SK-N-SH (cell line): ENCODE results near the gene SIX6. TPM values are rescaled to one million over a fixed set of nuclear protein-coding genes. Genes with fewer than 3 reads are reported as not detected.

Experiments used
- CTCF ChIA-PET: fragments of 300-600, 350-600 bp; formaldehyde crosslinking; extraction: SDS; loops from one replicate; lab custom pipeline; 2021; lab: Yijun Ruan, JAX
- POLR2A ChIA-PET: fragments of 350-600 bp; sonication (Branson Sonifier 250); formaldehyde crosslinking; extraction: SDS; loops from one replicate; lab custom pipeline; 2020; ENCODE audit warnings: antibody characterized with exemption, inconsistent platforms; lab: Yijun Ruan, JAX
- DNase-seq: peaks from one replicate; pipeline ENCODE4 v3.0.0; 2012
- H2AFZ ChIP-seq: fragments of 200-600 bp; sonication (generic); 2 replicates; pipeline ENCODE4 v1.8.1; 2016; ENCODE audit warnings: antibody characterized with exemption, mild to moderate bottlenecking, low read depth
- H3F3A ChIP-seq: fragments of 200-600 bp; sonication (generic); replicated peaks from 2 replicates; pipeline ENCODE3; 2016; ENCODE audit warnings: antibody characterized with exemption, mild to moderate bottlenecking; ENCODE audit not compliant: insufficient read depth
- H3K27ac ChIP-seq, 2 experiments: fragments of 200-500 bp in 1 of 2; fragments of 200-600 bp in 1 of 2; sonication (Bioruptor generic) in 1 of 2; sonication (generic), shearing (Covaris generic) in 1 of 2; 2 replicates each; pipeline versions ENCODE4 v1.5.1 to v1.6.1; 2014 to 2016; ENCODE audit warnings: low read depth in 2 of 2, inconsistent platforms in 1 of 2, low read length in 1 of 2, mild to moderate bottlenecking in 1 of 2, mixed read lengths in 1 of 2
- H3K27me3 ChIP-seq: fragments of 200-600 bp; sonication (generic), shearing (Covaris generic); 2 replicates; pipeline ENCODE4 v1.6.1; 2016; ENCODE audit warnings: mixed run types; ENCODE audit not compliant: insufficient read depth
- H3K36me3 ChIP-seq, 2 experiments: fragments of 200-500 bp in 1 of 2; fragments of 200-600 bp in 1 of 2; sonication (Bioruptor generic) in 1 of 2; sonication (generic) in 1 of 2; replicated peaks in 1 of 2; 2 replicates each; pipeline versions ENCODE3 to v1.5.1; 2014 to 2016; ENCODE audit warnings: low read length in 1 of 2, mild to moderate bottlenecking in 1 of 2; ENCODE audit not compliant: insufficient read depth in 2 of 2, control insufficient read depth in 1 of 2
- H3K4me1 ChIP-seq, 2 experiments: fragments of 200-500 bp in 1 of 2; fragments of 200-600 bp in 1 of 2; sonication (Bioruptor generic) in 1 of 2; sonication (generic), shearing (Covaris generic) in 1 of 2; 2 replicates each; pipeline versions ENCODE4 v1.5.1 to v1.6.1; 2014 to 2016; ENCODE audit warnings: low read depth in 1 of 2, low read length in 1 of 2, mixed run types in 1 of 2; ENCODE audit not compliant: insufficient read depth in 2 of 2, control insufficient read depth in 1 of 2
- H3K4me2 ChIP-seq: fragments of 200-600 bp; sonication (generic), shearing (Covaris generic); 2 replicates; pipeline ENCODE4 v1.6.1; 2017; ENCODE audit warnings: mixed run types
- H3K4me3 ChIP-seq, 2 experiments: fragments of 200-500 bp in 1 of 2; fragments of 200-600 bp in 1 of 2; sonication (Bioruptor generic) in 1 of 2; sonication (generic), shearing (Covaris generic) in 1 of 2; 2 replicates each; pipeline versions ENCODE4 v1.5.1 to v1.8.1; 2014 to 2016; ENCODE audit warnings: low read depth in 2 of 2, inconsistent platforms in 1 of 2, low read length in 1 of 2, mild to moderate bottlenecking in 1 of 2, mixed read lengths in 1 of 2, moderate library complexity in 1 of 2
- H3K79me2 ChIP-seq: fragments of 200-600 bp; sonication (generic); 2 replicates; pipeline ENCODE4 v1.8.1; 2017; ENCODE audit warnings: mild to moderate bottlenecking; ENCODE audit not compliant: insufficient read depth
- H3K9ac ChIP-seq: fragments of 200-600 bp; sonication (generic); 2 replicates; pipeline ENCODE4 v1.6.1; 2017; ENCODE audit warnings: mixed run types
- H3K9me2 ChIP-seq: fragments of 200-600 bp; sonication (generic); 2 replicates; pipeline ENCODE4 v1.6.1; 2017; ENCODE audit warnings: mixed run types
- H3K9me3 ChIP-seq: fragments of 200-600 bp; sonication (generic); 2 replicates; pipeline ENCODE4 v1.6.1; 2017; ENCODE audit warnings: mixed run types, mild to moderate bottlenecking, moderate library complexity
- H4K20me1 ChIP-seq: fragments of 200-600 bp; sonication (generic); 2 replicates; pipeline ENCODE4 v1.6.1; 2017; ENCODE audit warnings: mild to moderate bottlenecking, mixed run types; ENCODE audit not compliant: insufficient read depth
- EP300 ChIP-seq, 2 experiments: IDR thresholded peaks; 2 replicates each; pipeline versions ENCODE4 v1.4.0 to v1.6.1; 2012; ENCODE audit warnings: borderline replicate concordance in 1 of 2, low read depth in 1 of 2, low read length in 1 of 2
- NFIC ChIP-seq: IDR thresholded peaks from 2 replicates; pipeline ENCODE4 v1.4.0; 2012; ENCODE audit warnings: borderline replicate concordance
- POLR2AphosphoS5 ChIP-seq: IDR thresholded peaks from 2 replicates; pipeline ENCODE4 v1.6.1; 2012; ENCODE audit warnings: low read depth, low read length
- RAD21 ChIP-seq: IDR thresholded peaks from 2 replicates; pipeline ENCODE4 v1.6.1; 2012; ENCODE audit warnings: mild to moderate bottlenecking, low read length
- RXRA ChIP-seq: IDR thresholded peaks from 2 replicates; pipeline ENCODE4 v1.4.0; 2012; ENCODE audit warnings: low read depth, mild to moderate bottlenecking, borderline replicate concordance
- SMC3 ChIP-seq: IDR thresholded peaks from 2 replicates; pipeline ENCODE4 v1.6.1; 2012; ENCODE audit warnings: low read depth, low read length, improper control_type of control experiment
- TEAD4 ChIP-seq: IDR thresholded peaks from 2 replicates; pipeline ENCODE4 v1.4.0; 2012; ENCODE audit warnings: mild to moderate bottlenecking, borderline replicate concordance; ENCODE audit not compliant: insufficient read depth
- WGBS: methylation state at CpG from one replicate; pipeline ENCODE4 v1.1.6; 2017; ENCODE audit warnings: low lambda C conversion rate; 5-methylcytosine and 5-hydroxymethylcytosine counted together
- polyA plus RNA-seq, 3 experiments: library from polyadenylated mRNA; depleted of rRNA; stranded (reverse); fragments of >200 nt; gene quantifications; 2 replicates each; pipeline ENCODE4 v1.2.3, GENCODE V29; 2012
- TF ChIP-seq, protein P1 (sequence below): fragments of 150-350 bp; IDR thresholded peaks from 2 replicates; pipeline ENCODE4 v1.6.1; 2017; ENCODE audit warnings: antibody characterized with exemption, low read length, low read depth, borderline replicate concordance
- TF ChIP-seq, protein P2 (sequence below): IDR thresholded peaks from 2 replicates; pipeline ENCODE4; 2012
- TF ChIP-seq, protein P3 (sequence below): IDR thresholded peaks from 2 replicates; pipeline ENCODE4 v1.4.0; 2012; ENCODE audit warnings: low read depth

SIX6 gene
- polyA plus RNA-seq, 1 of the 3 experiments (the other 2 are of a cell fraction), result not detected

DNA sequence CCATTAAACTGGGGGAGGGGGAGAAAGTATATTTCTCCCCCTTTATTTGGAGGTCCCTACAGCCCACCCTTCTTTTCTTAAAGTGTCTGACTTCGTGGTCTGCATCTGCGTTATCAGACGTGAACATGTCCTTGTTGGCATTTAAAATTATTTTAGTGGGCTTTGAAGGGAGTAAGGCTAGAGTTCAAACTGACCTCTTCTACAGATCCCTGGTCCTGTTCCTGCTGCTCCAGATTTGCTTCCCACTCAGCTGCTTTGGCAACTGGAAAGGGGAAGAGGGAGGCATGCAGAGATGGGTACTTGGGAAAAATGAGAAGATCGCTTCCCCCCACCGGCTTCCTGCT lies 611 bp upstream of the SIX6 start:
- no peak overlapping the region for H2AFZ ChIP-seq
- peaks cover 80% of the 10 kb centered on the region for H3K27me3 ChIP-seq
- no peaks in the 10 kb centered on the region for H3K9me3 ChIP-seq
- no peak overlapping the region for H3K27ac ChIP-seq
- 18% methylated on average over 5 of the region's 5 CpGs for WGBS
- no peaks in the 10 kb centered on the region for H4K20me1 ChIP-seq
- H3K4me1 ChIP-seq, result peaks cover 3 to 20% of the 10 kb centered on the region in 2 experiments; a peak in 1 of 4 replicates
- DNase-seq, result peak; percentile 61
- ChIA-PET CTCF (interaction anchor here (1.4 to 4.8 kb wide), 7 partner anchors 12 to 324 kb away, joined by 3 to 17 read pairs (median 4); no protein-coding TSS in a partner anchor), POLR2A (no interaction called here)
- no peaks in the 10 kb centered on the region for H3K36me3 ChIP-seq
- peak overlapping the region; percentile 38 to 41; a peak in 2 of 4 replicates for H3K4me3 ChIP-seq
- H3K9me2 ChIP-seq, result no peaks in the 10 kb centered on the region
- H3K79me2 ChIP-seq, result no peaks in the 10 kb centered on the region
- H3F3A ChIP-seq, result no peaks in the 10 kb centered on the region
- H3K9ac ChIP-seq, result no peak overlapping the region
- TF ChIP-seq, protein P1, sequence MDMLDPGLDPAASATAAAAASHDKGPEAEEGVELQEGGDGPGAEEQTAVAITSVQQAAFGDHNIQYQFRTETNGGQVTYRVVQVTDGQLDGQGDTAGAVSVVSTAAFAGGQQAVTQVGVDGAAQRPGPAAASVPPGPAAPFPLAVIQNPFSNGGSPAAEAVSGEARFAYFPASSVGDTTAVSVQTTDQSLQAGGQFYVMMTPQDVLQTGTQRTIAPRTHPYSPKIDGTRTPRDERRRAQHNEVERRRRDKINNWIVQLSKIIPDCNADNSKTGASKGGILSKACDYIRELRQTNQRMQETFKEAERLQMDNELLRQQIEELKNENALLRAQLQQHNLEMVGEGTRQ, result no peak
- TF ChIP-seq RAD21 (no peak), POLR2AphosphoS5 (no peak), SMC3 (no peak), TEAD4 (no peak), NFIC (no peak), EP300 (IDR thresholded peaks at IDR 0.05; ENCODE audit: borderline replicate concordance in 1 of 2, low read depth in 1 of 2, low read length in 1 of 2) (no peak), RXRA (no peak)
- TF ChIP-seq, protein P2, sequence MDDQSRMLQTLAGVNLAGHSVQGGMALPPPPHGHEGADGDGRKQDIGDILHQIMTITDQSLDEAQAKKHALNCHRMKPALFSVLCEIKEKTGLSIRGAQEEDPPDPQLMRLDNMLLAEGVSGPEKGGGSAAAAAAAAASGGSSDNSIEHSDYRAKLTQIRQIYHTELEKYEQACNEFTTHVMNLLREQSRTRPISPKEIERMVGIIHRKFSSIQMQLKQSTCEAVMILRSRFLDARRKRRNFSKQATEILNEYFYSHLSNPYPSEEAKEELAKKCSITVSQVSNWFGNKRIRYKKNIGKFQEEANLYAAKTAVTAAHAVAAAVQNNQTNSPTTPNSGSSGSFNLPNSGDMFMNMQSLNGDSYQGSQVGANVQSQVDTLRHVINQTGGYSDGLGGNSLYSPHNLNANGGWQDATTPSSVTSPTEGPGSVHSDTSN, result no peak
- TF ChIP-seq, all 33 proteins: peak for 0
- peak overlapping the region; percentile 78; the same call in 1 of the 2 replicates for H3K4me2 ChIP-seq

DNA sequence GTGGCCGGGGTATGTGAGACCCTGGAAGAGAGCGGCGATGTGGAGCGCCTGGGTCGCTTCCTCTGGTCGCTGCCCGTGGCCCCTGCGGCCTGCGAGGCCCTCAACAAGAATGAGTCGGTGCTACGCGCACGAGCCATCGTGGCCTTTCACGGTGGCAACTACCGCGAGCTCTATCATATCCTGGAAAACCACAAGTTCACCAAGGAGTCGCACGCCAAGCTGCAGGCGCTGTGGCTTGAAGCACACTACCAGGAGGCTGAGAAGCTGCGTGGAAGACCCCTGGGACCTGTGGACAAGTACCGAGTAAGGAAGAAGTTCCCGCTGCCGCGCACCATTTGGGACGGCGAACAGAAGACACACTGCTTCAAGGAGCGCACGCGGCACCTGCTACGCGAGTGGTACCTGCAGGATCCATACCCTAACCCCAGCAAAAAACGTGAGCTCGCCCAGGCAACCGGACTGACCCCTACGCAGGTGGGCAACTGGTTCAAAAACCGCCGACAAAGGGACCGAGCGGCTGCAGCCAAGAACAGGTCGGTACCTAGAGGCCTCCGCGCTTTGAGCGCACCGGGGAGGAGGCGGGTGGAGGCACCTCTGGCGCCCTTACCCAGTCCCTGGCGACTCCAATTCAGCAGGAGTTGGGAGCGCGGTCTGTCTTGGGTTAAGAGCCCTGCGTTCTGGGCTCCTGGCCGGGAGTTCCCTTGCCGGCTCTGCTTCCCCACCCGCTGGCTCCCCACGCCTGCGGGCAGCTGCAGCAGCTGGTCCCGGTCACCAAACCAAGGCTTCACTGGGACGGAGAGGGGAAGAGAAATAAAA lies 700 bp downstream of the SIX6 start:
- H3K9me2 ChIP-seq, result no peaks in the 10 kb centered on the region
- H3K4me2 ChIP-seq, result peak overlapping the region; percentile 78
- TF ChIP-seq, protein P3, sequence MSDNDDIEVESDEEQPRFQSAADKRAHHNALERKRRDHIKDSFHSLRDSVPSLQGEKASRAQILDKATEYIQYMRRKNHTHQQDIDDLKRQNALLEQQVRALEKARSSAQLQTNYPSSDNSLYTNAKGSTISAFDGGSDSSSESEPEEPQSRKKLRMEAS, result no peak
- H3K4me3 ChIP-seq, result peak overlapping the region; percentile 38 to 41; a peak in 3 of 4 replicates
- H2AFZ ChIP-seq, result no peak overlapping the region
- no peaks in the 10 kb centered on the region for H3K79me2 ChIP-seq
- WGBS, result 9% methylated on average over 34 of the region's 58 CpGs
- H3K27ac ChIP-seq, result no peak overlapping the region
- ChIA-PET POLR2A (no interaction called here), CTCF (interaction anchor here (1.4 to 4.8 kb wide), 3 partner anchors 23 to 160 kb away, joined by 3 to 17 read pairs (median 8); no protein-coding TSS in a partner anchor)
- H3F3A ChIP-seq, result no peaks in the 10 kb centered on the region
- DNase-seq, result peak; percentile 67
- H4K20me1 ChIP-seq, result no peaks in the 10 kb centered on the region
- H3K36me3 ChIP-seq, result no peaks in the 10 kb centered on the region
- H3K9ac ChIP-seq, result no peak overlapping the region
- peaks cover 3 to 22% of the 10 kb centered on the region in 2 experiments; a peak in 1 of 4 replicates for H3K4me1 ChIP-seq
- H3K27me3 ChIP-seq, result peaks cover 93% of the 10 kb centered on the region
- no peaks in the 10 kb centered on the region for H3K9me3 ChIP-seq
